Measurements from ENCODE around the gene CCDC127.
A peak's percentile ranks its signal among the peaks of the same experiment; 100 is the strongest.
"Not testable (repeated sequence)": the region's sequence is repeated elsewhere in the genome, so short reads cannot be mapped to it uniquely, and the experiment has no call there.

The CCDC127 gene, protein sequence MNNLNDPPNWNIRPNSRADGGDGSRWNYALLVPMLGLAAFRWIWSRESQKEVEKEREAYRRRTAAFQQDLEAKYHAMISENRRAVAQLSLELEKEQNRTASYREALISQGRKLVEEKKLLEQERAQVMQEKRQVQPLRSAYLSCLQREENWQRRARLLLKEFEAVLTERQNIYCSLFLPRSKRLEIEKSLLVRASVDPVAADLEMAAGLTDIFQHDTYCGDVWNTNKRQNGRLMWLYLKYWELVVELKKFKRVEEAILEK

GRCh38 chr5:217494-218456, at the start of gene CCDC127, which contains the start of gene SDHA:
Gene CCDC127 (minus strand): TSS chr5:218153. CDS start chr5:216849, 1,304 bp downstream.
Gene SDHA (plus strand): TSS chr5:218320. CDS start chr5:218356, 36 bp downstream.
- DNase-seq, result peak; percentile 93

DNA sequence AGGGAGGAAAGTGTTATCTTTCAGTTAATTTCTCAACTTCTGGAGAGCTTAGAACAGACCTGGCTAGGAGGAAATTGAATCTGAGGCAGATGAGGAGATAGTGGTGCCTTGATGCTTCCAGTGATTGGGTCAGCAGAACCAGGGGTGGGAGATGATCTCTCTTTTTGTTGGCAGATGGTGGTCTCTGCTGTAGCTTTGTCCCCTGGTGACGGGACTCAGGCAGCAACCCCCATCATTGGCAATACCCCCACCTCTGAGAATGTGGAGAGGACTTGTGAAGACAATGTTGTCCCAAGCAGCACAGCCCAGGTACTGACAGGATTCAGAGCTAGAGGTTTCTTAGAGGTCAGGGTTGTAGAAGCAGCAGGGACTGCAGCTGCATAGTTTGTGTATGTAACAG, 49.8 kb upstream of the CCDC127 start:
- DNase-seq, result no peak

DNA sequence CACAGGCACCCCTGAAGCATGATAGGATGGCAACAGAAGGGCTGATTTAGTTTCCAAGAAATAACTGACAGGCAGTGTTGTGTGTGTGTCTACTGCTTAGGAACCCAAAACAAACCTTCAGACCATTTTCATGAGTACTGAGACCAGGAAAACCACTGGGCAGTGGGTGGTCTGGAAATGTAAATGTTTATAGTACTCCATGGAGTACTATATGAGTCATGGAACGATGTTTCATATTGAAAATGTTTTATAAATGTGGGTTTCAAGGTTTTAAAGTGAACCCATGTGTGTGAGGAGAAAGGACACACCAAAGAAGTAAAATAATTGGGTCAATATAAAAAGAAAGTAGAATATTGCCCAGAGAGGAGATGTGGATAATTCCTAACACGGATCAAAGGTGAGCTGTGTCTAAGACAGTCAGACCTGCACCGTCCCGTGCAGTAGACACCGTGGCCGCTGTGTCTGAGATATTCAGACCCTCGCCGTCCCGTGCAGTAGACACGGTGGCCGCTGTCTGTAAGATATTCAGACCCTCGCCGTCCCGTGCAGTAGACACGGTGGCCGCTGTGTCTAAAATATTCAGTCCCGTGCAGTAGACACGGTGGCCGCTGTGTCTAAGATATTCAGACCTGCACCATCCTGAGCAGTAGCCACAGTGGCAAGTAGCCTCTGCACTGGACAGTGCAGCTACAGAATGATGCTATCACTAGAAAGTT, 48.5 kb upstream of the CCDC127 start:
- DNase-seq, result not testable (repeated sequence)

- no peak for DNase-seq
Measured at GRCh38 chr5:264338-264737, 46.4 kb upstream of the CCDC127 start.

DNA sequence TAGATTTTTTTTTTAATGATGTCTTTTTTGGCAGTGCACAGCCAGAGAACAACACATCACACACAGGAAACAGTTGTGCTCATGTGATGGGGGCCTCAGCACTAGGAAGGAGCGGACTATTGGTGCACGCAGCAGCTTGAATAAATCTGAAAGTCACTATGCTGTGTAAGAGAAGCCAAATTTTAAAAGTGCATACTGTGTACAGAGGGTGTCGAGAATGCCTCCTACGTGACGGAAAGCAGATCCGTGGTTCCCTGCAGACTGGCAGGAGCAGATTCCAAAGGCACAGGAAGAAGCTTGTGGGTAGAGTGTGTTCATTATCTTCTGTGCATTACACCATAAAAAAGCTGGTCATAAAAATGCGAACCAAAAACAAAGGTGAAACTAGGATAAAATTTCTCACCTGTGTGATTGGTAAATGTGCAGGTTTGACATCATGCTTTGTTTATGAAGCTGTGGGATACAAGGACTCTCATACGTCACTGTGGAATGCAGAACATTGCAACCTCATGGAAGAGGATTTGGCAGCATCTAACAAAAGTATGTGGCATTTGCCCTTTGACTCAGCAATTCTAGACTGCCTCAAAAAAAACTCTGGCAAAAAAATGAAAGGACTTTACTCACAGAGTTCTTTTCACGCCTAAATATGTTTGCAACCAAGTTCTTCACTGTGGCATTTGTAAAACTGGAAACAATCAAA, 45.5 kb upstream of the CCDC127 start:
- DNase-seq, result not testable (repeated sequence)

DNA sequence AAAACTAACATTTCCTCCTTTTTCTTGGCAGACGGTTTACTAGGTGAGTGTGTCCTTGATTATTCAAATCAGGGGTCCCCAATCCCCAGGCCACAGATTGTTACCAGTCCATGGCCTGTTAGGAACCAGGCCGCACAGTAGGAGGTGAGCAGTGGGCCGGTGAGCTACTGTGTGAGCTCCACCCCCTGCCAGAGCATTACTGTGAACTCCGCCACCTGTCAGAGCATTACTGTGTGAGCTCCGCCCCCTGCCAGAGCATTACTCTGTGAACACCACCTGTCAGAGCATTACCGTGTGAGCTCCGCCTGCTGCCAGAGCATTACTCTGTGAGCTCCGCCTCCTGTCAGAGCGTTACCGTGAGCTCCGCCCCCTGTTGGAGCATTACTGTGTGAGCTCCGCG, 39.2 kb upstream of the CCDC127 start:
- no peak for DNase-seq

- DNase-seq, result not testable (repeated sequence)
Measured at GRCh38 chr5:256347-256746, 38.4 kb upstream of the CCDC127 start.

DNA sequence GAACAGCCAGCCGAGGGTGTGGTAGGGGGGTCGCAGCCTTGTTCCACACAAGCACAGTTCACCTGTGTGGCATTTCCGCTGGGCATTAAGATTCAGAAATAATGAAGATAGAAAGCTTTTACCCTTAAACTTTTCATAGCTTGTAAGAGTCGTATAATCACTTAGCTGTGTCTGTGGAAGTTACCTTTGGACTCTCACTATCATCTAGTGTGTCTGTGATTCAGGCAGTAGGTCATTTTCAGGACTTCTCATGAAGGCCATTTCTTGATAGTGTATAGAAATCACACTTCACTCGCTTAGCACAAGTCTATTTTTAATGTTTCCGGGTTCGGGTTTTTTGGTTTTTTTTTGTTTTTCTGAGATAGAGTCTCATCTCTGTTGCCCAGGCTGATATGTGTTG, 37.2 kb upstream of the CCDC127 start:
- not testable (repeated sequence) for DNase-seq

- DNase-seq, result not testable (repeated sequence)
Measured at GRCh38 chr5:254322-254721, 36.4 kb upstream of the CCDC127 start.

- no peak for DNase-seq
Measured at GRCh38 chr5:252546-252945, 34.6 kb upstream of the CCDC127 start.

- DNase-seq, result not testable (repeated sequence)
Measured at GRCh38 chr5:251975-252374, 34.0 kb upstream of the CCDC127 start.

- not testable (repeated sequence) for DNase-seq
Measured at GRCh38 chr5:251538-251937, 33.6 kb upstream of the CCDC127 start.

GRCh38 chr5:251016-251415, 33.1 kb upstream of the CCDC127 start:
- not testable (repeated sequence) for DNase-seq

DNA sequence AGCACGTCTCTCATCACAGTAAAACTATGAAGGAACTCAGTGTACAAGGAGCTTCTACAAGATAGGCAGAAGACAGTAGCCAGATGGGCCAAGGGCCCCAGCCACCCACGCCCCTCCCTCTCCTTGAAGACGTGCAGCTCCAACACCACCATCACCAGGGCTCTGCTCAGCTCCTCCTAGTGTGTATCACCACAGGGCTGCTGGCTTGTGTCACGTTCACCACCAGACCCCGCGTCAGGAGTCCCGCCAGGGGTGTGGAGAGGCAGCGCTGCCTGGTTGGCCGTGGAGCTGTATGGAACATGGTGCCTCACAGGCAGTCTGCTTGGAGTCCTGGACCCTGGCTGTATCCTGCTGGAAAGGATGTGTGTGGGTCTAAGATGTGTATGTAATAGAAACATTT, 32.4 kb upstream of the CCDC127 start:
- DNase-seq, result not testable (repeated sequence)

DNA sequence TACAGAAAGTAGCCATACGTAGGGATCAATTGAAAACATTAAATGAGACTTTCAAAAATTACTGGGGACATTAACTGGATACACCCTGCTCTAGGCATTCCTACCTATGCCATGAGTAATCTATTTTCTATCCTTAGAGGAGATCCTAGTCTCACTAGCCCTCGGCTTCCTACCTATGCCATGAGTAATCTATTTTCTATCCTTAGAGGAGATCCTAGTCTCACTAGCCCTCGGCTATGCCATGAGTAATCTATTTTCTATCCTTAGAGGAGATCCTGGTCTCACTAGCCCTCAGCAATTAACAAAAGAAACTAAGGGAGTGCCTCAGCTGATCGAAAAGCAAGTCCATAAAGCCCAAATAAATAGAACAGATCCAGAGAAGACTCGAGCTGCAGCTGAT, 27.8 kb upstream of the CCDC127 start:
- DNase-seq, result not testable (repeated sequence)

- not testable (repeated sequence) for DNase-seq
Measured at GRCh38 chr5:243683-244367, 25.9 kb upstream of the CCDC127 start.

DNA sequence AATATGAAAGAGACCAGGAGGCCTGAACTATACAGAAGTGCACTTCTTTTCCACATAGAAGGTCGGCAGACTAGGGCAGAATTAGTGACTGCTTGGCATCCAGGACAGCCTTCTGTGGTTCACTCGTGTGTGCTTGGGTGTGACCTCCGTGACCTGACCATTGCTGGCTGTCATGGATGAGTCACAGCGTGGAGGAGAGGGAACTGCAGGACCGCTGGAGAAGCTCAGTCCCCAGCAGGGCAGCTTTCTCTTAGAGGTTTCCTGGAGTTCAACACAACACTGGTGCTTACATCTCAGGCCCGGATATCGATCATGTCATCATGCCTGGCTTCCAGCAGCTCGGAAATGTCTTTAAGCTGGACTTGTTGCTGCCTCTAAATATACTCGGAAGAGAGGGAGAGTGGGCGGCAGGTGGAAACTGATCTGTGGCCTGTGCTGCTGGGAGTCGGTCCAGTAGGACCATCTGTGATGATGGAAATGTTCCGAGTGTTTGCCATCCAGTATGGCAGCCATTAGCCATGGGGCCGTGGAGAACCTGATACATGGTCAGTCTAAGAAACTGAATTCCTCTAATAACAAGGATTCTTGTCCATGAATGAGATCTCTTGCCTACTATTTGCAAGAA, 23.2 kb upstream of the CCDC127 start:
- DNase-seq, result not testable (repeated sequence)

GRCh38 chr5:240550-240949, 22.6 kb upstream of the CCDC127 start:
- DNase-seq, result not testable (repeated sequence)

DNA sequence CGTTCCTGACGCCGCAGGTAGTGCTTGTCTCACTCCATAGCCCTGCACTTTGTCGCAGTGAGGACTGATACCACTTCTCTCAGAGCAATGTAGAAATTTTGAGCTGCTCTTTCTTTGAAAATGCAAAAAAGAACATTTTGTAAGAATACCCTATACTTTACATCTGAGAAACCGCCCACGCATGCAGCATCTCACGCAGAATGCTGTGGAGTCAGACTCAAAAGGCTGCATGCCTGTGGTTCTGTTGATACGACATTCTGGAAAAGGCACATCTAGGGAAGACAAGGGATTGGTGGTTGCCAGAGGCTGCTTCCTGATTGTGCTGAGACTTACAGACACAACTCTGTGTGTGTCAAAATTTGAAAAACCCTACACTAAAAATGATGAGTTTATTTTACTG, 20.0 kb upstream of the CCDC127 start:
- not testable (repeated sequence) for DNase-seq

GRCh38 chr5:235527-235926, 17.6 kb upstream of the CCDC127 start:
- not testable (repeated sequence) for DNase-seq

GRCh38 chr5:234450-234849, 16.5 kb upstream of the CCDC127 start:
- DNase-seq, result no peak
